Psoas muscle (tissue), 8 donors: ENCODE data around the gene SETD1A. TPM values are rescaled to one million over a fixed set of nuclear protein-coding genes. Genes with fewer than 3 reads are reported as not detected.

Source experiments
- ATAC-seq, 4 donors: fragments of 200-7000 bp; cut with Tn5 transposase; one replicate each; pipeline ENCODE4 v1.9.1; 2020; ENCODE audit warnings: moderate library complexity in 3 of 4, mild to moderate bottlenecking in 2 of 4
- DNase-seq, 2 donors: peaks; one replicate each; pipeline ENCODE4 v3.0.0-alpha.2; 2020
- H3K27ac ChIP-seq: fragments of 200-600 bp; one replicate; pipeline ENCODE4 v1.8.0; 2022
- H3K27me3 ChIP-seq, 3 donors: fragments of 200-600 bp in 1 of 3; one replicate each; pipeline versions ENCODE4 v1.6.1 to v1.8.0; 2013 to 2022; ENCODE audit warnings: low read length in 2 of 3, mild to moderate bottlenecking in 2 of 3, moderate library complexity in 1 of 3; ENCODE audit not compliant: insufficient read depth in 3 of 3
- H3K36me3 ChIP-seq, 2 donors: fragments of 200-600 bp in 1 of 2; one replicate each; pipeline versions ENCODE4 v1.6.1 to v1.8.0; 2013 to 2022; ENCODE audit warnings: low read depth in 1 of 2, mild to moderate bottlenecking in 1 of 2, moderate library complexity in 1 of 2; ENCODE audit not compliant: insufficient read depth in 1 of 2
- H3K4me1 ChIP-seq: fragments of 200-600 bp; one replicate; pipeline ENCODE4 v1.8.0; 2022
- H3K4me3 ChIP-seq: fragments of 200-600 bp; one replicate; pipeline ENCODE4 v1.8.0; 2022; ENCODE audit warnings: mild to moderate bottlenecking
- H3K9me3 ChIP-seq: fragments of 200-600 bp; one replicate; pipeline ENCODE4 v1.8.0; 2022
- WGBS, 3 donors: extraction: QIAGEN DNeasy Blood & Tissue Kit; methylation state at CpG; one replicate each; pipeline versions ENCODE4 v1.1.6 to v1.1.7; 2013; 5-methylcytosine and 5-hydroxymethylcytosine counted together
- intact Hi-C, 2 donors: fragments of 100-400 bp; cut with DNase I; formaldehyde crosslinking; loops; one replicate each; pipeline versions ENCODE4 v1.11.0 to v1.14.2; 2022
- polyA plus RNA-seq, 3 donors: library from polyadenylated mRNA; stranded (reverse); fragments of 200-250 nt; gene quantifications; one replicate each; pipeline ENCODE4 v1.2.3, GENCODE V29; 2013
- total RNA-seq, 4 donors: library from RNA; stranded (reverse); fragmentation: NEBNext Ultra II Directional in 2 of 4; extraction: Animal tissue kit (Norgen Biotek cat#: 25700) in 2 of 4; gene quantifications; one replicate each; pipeline versions ENCODE4 v1.2.1 to v1.2.4, GENCODE V29; 2021 to 2023
- TF ChIP-seq, protein P1 (sequence below): fragments of 200-600 bp; IDR thresholded peaks from one replicate; pipeline ENCODE4 v1.8.0; 2022; ENCODE audit warnings: antibody characterized with exemption
- donor health status: healthy with polysubstance abuse.
- donor health status: DM: no; HTN: no; CAD: no; lungs with moderate emphysema.
- donor health status: Bipolar disorder and iron deficiency.
- donor health status: healthy.
- donor health status: DM: yes; HTN: yes; CAD: no.
- donor health status: DM: no; HTN: no; CAD: no.
- donor health status: DM: no; HTN: no; CAD: no.
- donor health status: DM: yes; HTN: yes; CAD: no.

The SETD1A gene
- total and polyA plus RNA-seq, 7 donors, result 7.9 to 19.0 (median 14.9) TPM

DNA sequence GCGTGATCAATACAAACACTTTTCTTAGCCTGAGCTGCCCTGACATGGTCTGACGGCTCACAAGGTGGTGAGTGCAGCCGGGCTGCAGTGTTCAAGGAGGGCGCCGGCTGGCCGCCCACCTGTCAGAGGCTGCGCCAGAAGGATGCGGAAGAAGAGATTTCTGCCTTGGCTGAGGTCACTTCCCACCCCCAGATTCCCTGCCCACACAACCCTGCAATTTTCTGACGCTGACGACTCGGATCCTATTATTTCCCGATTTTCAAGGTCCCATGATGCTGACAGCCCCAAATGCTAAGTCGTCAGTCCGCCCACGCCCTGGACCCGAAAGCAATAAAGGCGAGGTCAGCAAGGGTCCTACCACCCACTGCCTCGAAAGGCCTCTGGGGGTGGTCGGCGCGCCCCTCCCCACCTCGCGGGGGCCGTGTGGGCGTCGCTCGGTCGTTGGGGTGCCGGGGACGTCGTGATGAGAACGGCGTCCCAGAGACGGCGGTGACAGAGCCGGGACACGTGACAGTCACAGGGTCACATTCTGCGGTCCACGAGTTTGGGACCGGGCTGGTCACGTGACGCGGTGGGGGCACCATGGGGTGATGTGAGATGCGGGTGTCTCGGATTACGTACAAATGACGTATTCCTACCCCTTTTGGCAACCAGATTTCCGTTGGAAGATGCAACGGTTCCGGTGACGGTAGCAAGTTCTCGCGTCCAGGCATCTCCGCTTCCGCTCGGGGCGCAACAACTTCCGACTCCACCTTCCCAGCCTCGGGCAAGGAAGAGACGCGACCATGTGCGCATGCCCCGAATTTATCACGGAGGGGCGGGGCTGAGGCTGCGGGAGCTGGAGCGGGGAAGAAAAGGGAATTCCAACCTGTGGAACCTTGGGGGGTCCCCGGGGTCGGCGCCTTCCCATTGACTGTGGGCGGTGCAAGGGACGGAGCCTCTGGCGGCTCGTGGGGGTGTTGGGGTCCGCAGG, 75.5 kb downstream of the SETD1A start, which contains the start of gene STX4:
Gene STX4 (plus strand): TSS at position 823 of the 973 bp plus-strand sequence. CDS start 248 bp downstream, outside the sequence.
- 1% methylated on average over 71 to 75 of the region's 75 CpGs for WGBS, 3 donors
- Histone ChIP-seq H3K36me3 (peaks cover 3 to 36% of the 10 kb centered on the region in 2 donors), H3K27me3 (no peaks in the 10 kb centered on the region), H3K4me3 (peak within 1 kb of the TSS; percentile 85), H3K4me1 (peaks cover 10% of the 10 kb centered on the region), H3K27ac (peak within 1 kb of the TSS; percentile 96), H3K9me3 (no peaks in the 10 kb centered on the region)
- peak; percentile 98 to 99 for DNase-seq
- intact Hi-C loops, result loop anchor here (2.0 to 5.0 kb wide), 2 partner anchors 36 to 40 kb away; no protein-coding TSS in a partner anchor
- ATAC-seq, result peak; percentile 91 to 96 (median 94)
- TF ChIP-seq, protein P1, sequence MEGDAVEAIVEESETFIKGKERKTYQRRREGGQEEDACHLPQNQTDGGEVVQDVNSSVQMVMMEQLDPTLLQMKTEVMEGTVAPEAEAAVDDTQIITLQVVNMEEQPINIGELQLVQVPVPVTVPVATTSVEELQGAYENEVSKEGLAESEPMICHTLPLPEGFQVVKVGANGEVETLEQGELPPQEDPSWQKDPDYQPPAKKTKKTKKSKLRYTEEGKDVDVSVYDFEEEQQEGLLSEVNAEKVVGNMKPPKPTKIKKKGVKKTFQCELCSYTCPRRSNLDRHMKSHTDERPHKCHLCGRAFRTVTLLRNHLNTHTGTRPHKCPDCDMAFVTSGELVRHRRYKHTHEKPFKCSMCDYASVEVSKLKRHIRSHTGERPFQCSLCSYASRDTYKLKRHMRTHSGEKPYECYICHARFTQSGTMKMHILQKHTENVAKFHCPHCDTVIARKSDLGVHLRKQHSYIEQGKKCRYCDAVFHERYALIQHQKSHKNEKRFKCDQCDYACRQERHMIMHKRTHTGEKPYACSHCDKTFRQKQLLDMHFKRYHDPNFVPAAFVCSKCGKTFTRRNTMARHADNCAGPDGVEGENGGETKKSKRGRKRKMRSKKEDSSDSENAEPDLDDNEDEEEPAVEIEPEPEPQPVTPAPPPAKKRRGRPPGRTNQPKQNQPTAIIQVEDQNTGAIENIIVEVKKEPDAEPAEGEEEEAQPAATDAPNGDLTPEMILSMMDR, result no peak

DNA sequence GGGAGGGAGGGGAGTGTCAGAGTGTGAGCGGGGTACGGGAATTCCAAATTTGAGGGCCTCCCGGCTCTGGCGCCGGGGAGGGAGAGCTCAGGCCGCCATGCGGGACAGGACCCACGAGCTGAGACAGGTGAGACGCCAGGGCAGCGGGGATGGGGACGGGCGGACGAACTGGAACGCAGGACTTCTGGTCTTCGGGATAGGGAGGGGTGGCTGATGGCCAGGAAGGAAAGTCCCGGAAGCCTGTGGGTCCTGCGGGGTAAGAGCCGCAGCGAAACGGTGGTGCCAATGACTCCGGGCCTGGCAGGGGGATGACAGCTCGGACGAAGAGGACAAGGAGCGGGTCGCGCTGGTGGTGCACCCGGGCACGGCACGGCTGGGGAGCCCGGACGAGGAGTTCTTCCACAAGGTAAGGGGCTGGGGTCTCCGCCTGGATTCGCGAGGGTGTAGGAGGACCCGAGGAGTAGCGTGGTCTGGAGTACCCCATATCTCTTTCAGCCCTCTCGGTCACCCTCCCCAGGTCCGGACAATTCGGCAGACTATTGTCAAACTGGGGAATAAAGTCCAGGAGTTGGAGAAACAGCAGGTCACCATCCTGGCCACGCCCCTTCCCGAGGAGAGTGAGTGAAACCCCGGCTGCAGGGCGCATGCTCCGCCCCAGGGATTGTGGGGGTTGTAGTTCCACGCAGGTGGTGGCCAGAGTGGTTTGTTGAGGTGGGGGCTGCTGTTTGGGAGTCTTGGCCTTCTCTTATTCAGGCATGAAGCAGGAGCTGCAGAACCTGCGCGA, 76.3 kb downstream of the SETD1A start:
- Histone ChIP-seq H3K4me1 (peaks cover 10% of the 10 kb centered on the region), H3K36me3 (peaks cover 4 to 45% of the 10 kb centered on the region in 2 donors), H3K27ac (peak overlapping the region; percentile 96), H3K27me3 (no peaks in the 10 kb centered on the region), H3K4me3 (peak overlapping the region; percentile 85), H3K9me3 (no peaks in the 10 kb centered on the region)
- DNase-seq, result peak; percentile 93 to 96
- ATAC-seq, result peak; percentile 74 to 87 (median 79)
- 1% methylated on average over 47 of the region's 47 CpGs for WGBS, 3 donors
- intact Hi-C loops, result loop anchor here (2.0 to 5.0 kb wide), 2 partner anchors 37 to 39 kb away; no protein-coding TSS in a partner anchor
- TF ChIP-seq, protein P1, result no peak

Other genes with a start within 250 kb of the SETD1A start
- 10 to 100 TPM; 10.1 to 13.5 (median 12.9) TPM for gene PHKG2, start 209.3 kb upstream of the SETD1A start, total RNA-seq
- 10 to 100 TPM; 13.2 to 21.3 (median 13.8) TPM for gene PHKG2, start 209.3 kb upstream of the SETD1A start, polyA plus RNA-seq
- gene CFAP119, start 195.7 kb upstream of the SETD1A start, total RNA-seq, result 1 to 10 TPM in 1 of 4 donors, under 1 TPM in 3; 0.52 to 2.4 (median 0.78) TPM
- gene CFAP119, start 195.7 kb upstream of the SETD1A start, polyA plus RNA-seq, result 1 to 10 TPM in 1 of 3 donors, under 1 TPM in 2; 0.48 to 3.0 (median 0.63) TPM
- 10 to 100 TPM; 26.8 to 49.1 (median 36.5) TPM for gene RNF40, start 195.4 kb upstream of the SETD1A start, total RNA-seq
- 10 to 100 TPM; 29.1 to 42.2 (median 33.2) TPM for gene RNF40, start 195.4 kb upstream of the SETD1A start, polyA plus RNA-seq
- gene ZNF629, start 170.5 kb upstream of the SETD1A start, total RNA-seq, result 10 to 100 TPM in 3 of 4 donors, 1 to 10 TPM in 1; 5.3 to 15.9 (median 13.1) TPM
- 1 to 10 TPM; 1.5 to 7.8 (median 4.4) TPM for gene ZNF629, start 170.5 kb upstream of the SETD1A start, polyA plus RNA-seq
- gene BCL7C, start 63.7 kb upstream of the SETD1A start, total RNA-seq, result 10 to 100 TPM; 13.9 to 18.1 (median 15.1) TPM
- 10 to 100 TPM; 18.9 to 40.9 (median 30.2) TPM for gene BCL7C, start 63.7 kb upstream of the SETD1A start, polyA plus RNA-seq
- 10 to 100 TPM in 1 of 4 donors, 1 to 10 TPM in 3; 8.5 to 16.6 (median 9.4) TPM for gene CTF1, start 61.1 kb upstream of the SETD1A start, total RNA-seq
- 1 to 10 TPM; 4.9 to 5.5 (median 5.2) TPM for gene CTF1, start 61.1 kb upstream of the SETD1A start, polyA plus RNA-seq
- gene FBXL19, start 34.2 kb upstream of the SETD1A start, total RNA-seq, result 1 to 10 TPM; 3.4 to 4.2 (median 4.1) TPM
- 1 to 10 TPM; 2.8 to 5.4 (median 2.8) TPM for gene FBXL19, start 34.2 kb upstream of the SETD1A start, polyA plus RNA-seq
- gene ORAI3, start 8.7 kb upstream of the SETD1A start, total RNA-seq, result 1 to 10 TPM; 3.6 to 5.8 (median 5.5) TPM
- 1 to 10 TPM; 3.5 to 6.0 (median 4.0) TPM for gene ORAI3, start 8.7 kb upstream of the SETD1A start, polyA plus RNA-seq
- gene HSD3B7, start 27.5 kb downstream of the SETD1A start, total RNA-seq, result 10 to 100 TPM in 1 of 4 donors, 1 to 10 TPM in 3; 3.2 to 12.8 (median 5.4) TPM
- gene HSD3B7, start 27.5 kb downstream of the SETD1A start, polyA plus RNA-seq, result 1 to 10 TPM; 3.5 to 4.9 (median 4.1) TPM
- under 1 TPM in 3 of 4 donors, not detected in 1; 0.11 to 0.64 (median 0.26) TPM for gene STX1B, start 52.9 kb downstream of the SETD1A start, total RNA-seq
- gene STX1B, start 52.9 kb downstream of the SETD1A start, polyA plus RNA-seq, result under 1 TPM; 0.04 to 0.14 (median 0.05) TPM
- 10 to 100 TPM; 47.6 to 57.8 (median 51.6) TPM for gene STX4, start 75.8 kb downstream of the SETD1A start, total RNA-seq
- gene STX4, start 75.8 kb downstream of the SETD1A start, polyA plus RNA-seq, result 100 to 1,000 TPM in 1 of 3 donors, 10 to 100 TPM in 2; 61.8 to 123 (median 83.3) TPM
- 1 to 10 TPM; 5.3 to 7.5 (median 5.8) TPM for gene ZNF668, start 116.5 kb downstream of the SETD1A start, total RNA-seq
- 10 to 100 TPM in 2 of 3 donors, 1 to 10 TPM in 1; 7.2 to 12.3 (median 10.9) TPM for gene ZNF668, start 116.5 kb downstream of the SETD1A start, polyA plus RNA-seq
- gene ZNF646, start 116.7 kb downstream of the SETD1A start, total RNA-seq, result 10 to 100 TPM in 2 of 4 donors, 1 to 10 TPM in 2; 8.4 to 22.6 (median 12.3) TPM
- gene ZNF646, start 116.7 kb downstream of the SETD1A start, polyA plus RNA-seq, result 10 to 100 TPM in 1 of 3 donors, 1 to 10 TPM in 2; 4.0 to 20.8 (median 5.9) TPM
- gene PRSS53, start 131.2 kb downstream of the SETD1A start, total RNA-seq, result under 1 TPM; 0.32 to 0.90 (median 0.48) TPM
- under 1 TPM; 0.17 to 0.56 (median 0.31) TPM for gene PRSS53, start 131.2 kb downstream of the SETD1A start, polyA plus RNA-seq
- 10 to 100 TPM; 13.3 to 17.8 (median 16.5) TPM for gene VKORC1, start 137.0 kb downstream of the SETD1A start, total RNA-seq
- 10 to 100 TPM; 28.6 to 57.0 (median 48.3) TPM for gene VKORC1, start 137.0 kb downstream of the SETD1A start, polyA plus RNA-seq
- 10 to 100 TPM; 36.7 to 72.8 (median 55.4) TPM for gene BCKDK, start 150.6 kb downstream of the SETD1A start, total RNA-seq
- 10 to 100 TPM; 46.6 to 58.6 (median 47.3) TPM for gene BCKDK, start 150.6 kb downstream of the SETD1A start, polyA plus RNA-seq
- gene KAT8, start 159.9 kb downstream of the SETD1A start, total RNA-seq, result 10 to 100 TPM; 39.9 to 75.4 (median 61.2) TPM
- gene KAT8, start 159.9 kb downstream of the SETD1A start, polyA plus RNA-seq, result 10 to 100 TPM; 36.1 to 56.7 (median 51.2) TPM
- gene PRSS8, start 178.0 kb downstream of the SETD1A start, total RNA-seq, result not detected
- gene PRSS8, start 178.0 kb downstream of the SETD1A start, polyA plus RNA-seq, result under 1 TPM in 2 of 3 donors, not detected in 1; 0.07 to 0.22 TPM
- 1 to 10 TPM in 1 of 4 donors, under 1 TPM in 3; 0.47 to 1.1 (median 0.67) TPM for gene PRSS36, start 192.3 kb downstream of the SETD1A start, total RNA-seq
- 1 to 10 TPM in 2 of 3 donors, under 1 TPM in 1; 0.24 to 1.7 (median 1.3) TPM for gene PRSS36, start 192.3 kb downstream of the SETD1A start, polyA plus RNA-seq
- gene FUS, start 222.4 kb downstream of the SETD1A start, total RNA-seq, result 100 to 1,000 TPM; 133 to 246 (median 160) TPM
- 100 to 1,000 TPM; 117 to 185 (median 159) TPM for gene FUS, start 222.4 kb downstream of the SETD1A start, polyA plus RNA-seq
- gene PYCARD, start 245.0 kb downstream of the SETD1A start, total RNA-seq, result 1 to 10 TPM; 2.6 to 3.2 (median 3.0) TPM
- 1 to 10 TPM; 2.1 to 4.9 (median 3.4) TPM for gene PYCARD, start 245.0 kb downstream of the SETD1A start, polyA plus RNA-seq